Ishikawa (cell line): ENCODE data around the gene HS3ST2.

Experiments used
- CEBPB ChIP-seq: IDR thresholded peaks from 2 replicates; pipeline ENCODE4 v1.6.1; 2012
- CREB1 ChIP-seq: IDR thresholded peaks from 2 replicates; pipeline ENCODE4 v1.6.1; 2012; ENCODE audit warnings: low read depth
- EGR1 ChIP-seq: IDR thresholded peaks from 2 replicates; pipeline ENCODE4 v1.6.1; 2012
- EP300 ChIP-seq: IDR thresholded peaks from 2 replicates; pipeline ENCODE4 v1.6.1; 2012; ENCODE audit warnings: borderline replicate concordance
- FOXM1 ChIP-seq: IDR thresholded peaks from 2 replicates; pipeline ENCODE4 v1.6.1; 2012; ENCODE audit warnings: low read depth, borderline replicate concordance
- NFIC ChIP-seq: IDR thresholded peaks from 2 replicates; pipeline ENCODE4 v1.6.1; 2012
- RAD21 ChIP-seq: IDR thresholded peaks from 2 replicates; pipeline ENCODE4 v1.6.1; 2012; ENCODE audit warnings: low read depth
- TAF1 ChIP-seq: IDR thresholded peaks from 2 replicates; pipeline ENCODE4 v1.6.1; 2012; ENCODE audit warnings: low read depth, mild to moderate bottlenecking
- TCF12 ChIP-seq: IDR thresholded peaks from 2 replicates; pipeline ENCODE4 v1.6.1; 2012; ENCODE audit warnings: low read depth
- TEAD4 ChIP-seq: IDR thresholded peaks from 2 replicates; pipeline ENCODE4 v1.6.1; 2012
- YY1 ChIP-seq: IDR thresholded peaks from 2 replicates; pipeline ENCODE4 v1.6.1; 2012; ENCODE audit warnings: low read depth
- ZBTB7A ChIP-seq: IDR thresholded peaks from 2 replicates; pipeline ENCODE4 v1.6.1; 2012; ENCODE audit warnings: low read depth
- TF ChIP-seq, protein P1 (sequence below): IDR thresholded peaks from 2 replicates; pipeline ENCODE4 v1.6.1; 2012; ENCODE audit warnings: low read depth, mild to moderate bottlenecking
- TF ChIP-seq, protein P2 (sequence below): IDR thresholded peaks from 2 replicates; pipeline ENCODE4 v1.6.1; 2012
- TF ChIP-seq, protein P3 (sequence below): IDR thresholded peaks from 2 replicates; pipeline ENCODE4 v1.6.1; 2012

Gene HS3ST2

GRCh38 chr16:22932032-22932771 is 118.2 kb downstream of the HS3ST2 start:
- TF ChIP-seq, protein P1, sequence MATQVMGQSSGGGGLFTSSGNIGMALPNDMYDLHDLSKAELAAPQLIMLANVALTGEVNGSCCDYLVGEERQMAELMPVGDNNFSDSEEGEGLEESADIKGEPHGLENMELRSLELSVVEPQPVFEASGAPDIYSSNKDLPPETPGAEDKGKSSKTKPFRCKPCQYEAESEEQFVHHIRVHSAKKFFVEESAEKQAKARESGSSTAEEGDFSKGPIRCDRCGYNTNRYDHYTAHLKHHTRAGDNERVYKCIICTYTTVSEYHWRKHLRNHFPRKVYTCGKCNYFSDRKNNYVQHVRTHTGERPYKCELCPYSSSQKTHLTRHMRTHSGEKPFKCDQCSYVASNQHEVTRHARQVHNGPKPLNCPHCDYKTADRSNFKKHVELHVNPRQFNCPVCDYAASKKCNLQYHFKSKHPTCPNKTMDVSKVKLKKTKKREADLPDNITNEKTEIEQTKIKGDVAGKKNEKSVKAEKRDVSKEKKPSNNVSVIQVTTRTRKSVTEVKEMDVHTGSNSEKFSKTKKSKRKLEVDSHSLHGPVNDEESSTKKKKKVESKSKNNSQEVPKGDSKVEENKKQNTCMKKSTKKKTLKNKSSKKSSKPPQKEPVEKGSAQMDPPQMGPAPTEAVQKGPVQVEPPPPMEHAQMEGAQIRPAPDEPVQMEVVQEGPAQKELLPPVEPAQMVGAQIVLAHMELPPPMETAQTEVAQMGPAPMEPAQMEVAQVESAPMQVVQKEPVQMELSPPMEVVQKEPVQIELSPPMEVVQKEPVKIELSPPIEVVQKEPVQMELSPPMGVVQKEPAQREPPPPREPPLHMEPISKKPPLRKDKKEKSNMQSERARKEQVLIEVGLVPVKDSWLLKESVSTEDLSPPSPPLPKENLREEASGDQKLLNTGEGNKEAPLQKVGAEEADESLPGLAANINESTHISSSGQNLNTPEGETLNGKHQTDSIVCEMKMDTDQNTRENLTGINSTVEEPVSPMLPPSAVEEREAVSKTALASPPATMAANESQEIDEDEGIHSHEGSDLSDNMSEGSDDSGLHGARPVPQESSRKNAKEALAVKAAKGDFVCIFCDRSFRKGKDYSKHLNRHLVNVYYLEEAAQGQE: no peak
- TF ChIP-seq CEBPB: no peak
- TF ChIP-seq YY1: no peak
- no peak for TF ChIP-seq TCF12
- TF ChIP-seq TAF1: no peak
- no peak for TF ChIP-seq EGR1
- TF ChIP-seq FOXM1: no peak
- TF ChIP-seq, protein P2, sequence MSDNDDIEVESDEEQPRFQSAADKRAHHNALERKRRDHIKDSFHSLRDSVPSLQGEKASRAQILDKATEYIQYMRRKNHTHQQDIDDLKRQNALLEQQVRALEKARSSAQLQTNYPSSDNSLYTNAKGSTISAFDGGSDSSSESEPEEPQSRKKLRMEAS: no peak
- no peak for TF ChIP-seq TEAD4
- TF ChIP-seq, protein P3, sequence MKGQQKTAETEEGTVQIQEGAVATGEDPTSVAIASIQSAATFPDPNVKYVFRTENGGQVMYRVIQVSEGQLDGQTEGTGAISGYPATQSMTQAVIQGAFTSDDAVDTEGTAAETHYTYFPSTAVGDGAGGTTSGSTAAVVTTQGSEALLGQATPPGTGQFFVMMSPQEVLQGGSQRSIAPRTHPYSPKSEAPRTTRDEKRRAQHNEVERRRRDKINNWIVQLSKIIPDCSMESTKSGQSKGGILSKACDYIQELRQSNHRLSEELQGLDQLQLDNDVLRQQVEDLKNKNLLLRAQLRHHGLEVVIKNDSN: no peak
- no peak for TF ChIP-seq CREB1
- no peak for TF ChIP-seq NFIC
- no peak for TF ChIP-seq ZBTB7A
- TF ChIP-seq EP300: no peak

- TF ChIP-seq, protein P1: peak; percentile 27; the same call in 1 of the 2 replicates
- TF ChIP-seq TEAD4: no peak
Measured at GRCh38 chr16:22933173-22933572, 119.2 kb downstream of the HS3ST2 start.

GRCh38 chr16:22934786-22935185 is 120.8 kb downstream of the HS3ST2 start:
- TF ChIP-seq TAF1: no peak
- TF ChIP-seq CREB1: no peak
- TF ChIP-seq EGR1: no peak
- no peak for TF ChIP-seq TEAD4
- no peak for TF ChIP-seq TCF12
- no peak for TF ChIP-seq ZBTB7A
- TF ChIP-seq FOXM1: no peak
- no peak for TF ChIP-seq EP300
- TF ChIP-seq YY1: no peak
- TF ChIP-seq NFIC: no peak

- TF ChIP-seq NFIC: no peak
- TF ChIP-seq EGR1: no peak
- TF ChIP-seq ZBTB7A: no peak
- TF ChIP-seq CEBPB: peak; percentile 71
- TF ChIP-seq CREB1: no peak
- no peak for TF ChIP-seq TCF12
- no peak for TF ChIP-seq EP300
- TF ChIP-seq RAD21: no peak
- TF ChIP-seq, protein P2: no peak
Measured at GRCh38 chr16:22937169-22937568, 123.2 kb downstream of the HS3ST2 start.

GRCh38 chr16:22938647-22939046 is 124.7 kb downstream of the HS3ST2 start:
- TF ChIP-seq, protein P2: no peak
- TF ChIP-seq, protein P3: no peak
- no peak for TF ChIP-seq TEAD4
- TF ChIP-seq NFIC: no peak
- TF ChIP-seq ZBTB7A: no peak
- TF ChIP-seq FOXM1: no peak
- TF ChIP-seq YY1: no peak
- no peak for TF ChIP-seq RAD21

DNA sequence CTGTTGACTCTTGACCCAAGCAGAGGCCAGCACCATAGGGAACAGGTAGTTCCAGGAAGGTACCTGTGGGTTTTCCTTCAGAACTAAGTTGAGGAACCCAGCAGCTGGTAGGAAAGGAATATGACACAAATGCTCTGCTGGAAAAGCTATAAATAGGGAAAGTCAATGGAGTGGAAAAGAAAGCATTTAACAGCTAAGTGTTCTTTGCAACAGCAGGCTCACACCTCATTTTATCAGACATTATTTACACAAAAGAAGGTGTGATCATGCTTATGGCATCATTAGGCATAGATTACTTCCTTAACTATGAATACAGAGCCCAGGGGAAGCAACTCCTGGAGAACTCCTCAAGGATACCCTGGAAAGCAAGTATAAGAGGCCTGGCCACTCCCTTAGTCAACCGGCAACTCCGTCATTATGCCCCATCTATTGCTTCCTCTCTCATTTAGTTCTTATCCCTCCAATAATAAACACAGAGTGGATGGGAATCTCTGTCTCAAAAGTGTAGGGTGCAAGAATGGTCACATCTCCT is 128.1 kb downstream of the HS3ST2 start:
- TF ChIP-seq, protein P1: no peak
- TF ChIP-seq, protein P2: no peak
- TF ChIP-seq EP300 (no peak), CREB1 (no peak)
